ENCODE data around the gene BOD1L1.

GRCh38 chr4:13605330-13605729 lies 22.2 kb downstream of the BOD1L1 start:
- TF ChIP-seq CTCF (IDR thresholded peaks at IDR 0.05) (no peak), POLR2A (IDR thresholded peaks at IDR 0.05; ENCODE audit: low read depth) (no peak)

Measured in esophagus muscularis mucosa (tissue), 3 donors.